H1 (cell line): ENCODE data around the gene PLCL2. TPM values are rescaled to one million over a fixed set of nuclear protein-coding genes. Genes with fewer than 3 reads are reported as not detected.

Experiments
- BCL11A ChIP-seq, 2 experiments: IDR thresholded peaks; one replicate each; pipeline ENCODE4 v1.6.1; 2011; ENCODE audit warnings: low read depth in 2 of 2, low read length in 2 of 2, mild to moderate bottlenecking in 2 of 2
- MAFK ChIP-seq: IDR thresholded peaks from 2 replicates; pipeline ENCODE4 v1.6.1; 2012; ENCODE audit warnings: low read depth, mild to moderate bottlenecking, improper control_type of control experiment, low read length
- POLR2AphosphoS5 ChIP-seq: IDR thresholded peaks from 2 replicates; pipeline ENCODE4 v1.6.1; 2011; ENCODE audit warnings: low read depth, low read length
- SRF ChIP-seq: IDR thresholded peaks from 2 replicates; pipeline ENCODE4 v1.6.1; 2011; ENCODE audit warnings: mild to moderate bottlenecking, low read depth, low read length, moderate library complexity
- polyA plus RNA-seq, 7 experiments: library from polyadenylated mRNA; depleted of rRNA in 3 of 7; stranded (reverse) in 5 of 7; unstranded in 2 of 7; fragments of >200 nt in 5 of 7; fragments of 200-250 nt in 2 of 7; gene quantifications; 1 replicate in 5 of 7; 2 replicates in 1 of 7; 4 replicates in 1 of 7; pipeline versions ENCODE4 v1.2.1 to v1.2.3, GENCODE V29; 2011 to 2013; ENCODE audit warnings: missing spikeins in 2 of 7, mixed read lengths in 2 of 7
- total RNA-seq: library from RNA; stranded (reverse); fragmentation: NEBNext Ultra II Directional; extraction: Animal tissue kit (Norgen Biotek cat#: 25700); gene quantifications from 2 replicates; pipeline ENCODE4 v1.2.1, GENCODE V29; 2021

The PLCL2 gene
- total and polyA plus RNA-seq, 2 of the 8 experiments (the other 6 are each of a cell fraction or from before 2014, with no cell fraction given): 3.5 to 6.8 TPM

GRCh38 chr3:16840101-16840424, 44.7 kb upstream of the PLCL2 start (continued):
- TF ChIP-seq POLR2AphosphoS5 (no peak), MAFK (no peak), SRF (no peak), BCL11A (IDR thresholded peaks at IDR 0.05; ENCODE audit: low read depth in 2 of 2, low read length in 2 of 2) (no peak)
- TF ChIP-seq, all 59 proteins: peak for 0
